22Rv1 (cell line): ENCODE results near the gene STING1.

Experiments
- ZFX ChIP-seq: fragments of 450-650 bp; IDR thresholded peaks from 2 replicates; pipeline ENCODE4 v1.6.1; 2017; ENCODE audit warnings: antibody characterized with exemption, borderline replicate concordance
- TF ChIP-seq, protein P1 (sequence below): fragments of 450-650 bp; IDR thresholded peaks from 2 replicates; pipeline ENCODE4 v1.5.1; 2017; ENCODE audit warnings: mild to moderate bottlenecking

DNA sequence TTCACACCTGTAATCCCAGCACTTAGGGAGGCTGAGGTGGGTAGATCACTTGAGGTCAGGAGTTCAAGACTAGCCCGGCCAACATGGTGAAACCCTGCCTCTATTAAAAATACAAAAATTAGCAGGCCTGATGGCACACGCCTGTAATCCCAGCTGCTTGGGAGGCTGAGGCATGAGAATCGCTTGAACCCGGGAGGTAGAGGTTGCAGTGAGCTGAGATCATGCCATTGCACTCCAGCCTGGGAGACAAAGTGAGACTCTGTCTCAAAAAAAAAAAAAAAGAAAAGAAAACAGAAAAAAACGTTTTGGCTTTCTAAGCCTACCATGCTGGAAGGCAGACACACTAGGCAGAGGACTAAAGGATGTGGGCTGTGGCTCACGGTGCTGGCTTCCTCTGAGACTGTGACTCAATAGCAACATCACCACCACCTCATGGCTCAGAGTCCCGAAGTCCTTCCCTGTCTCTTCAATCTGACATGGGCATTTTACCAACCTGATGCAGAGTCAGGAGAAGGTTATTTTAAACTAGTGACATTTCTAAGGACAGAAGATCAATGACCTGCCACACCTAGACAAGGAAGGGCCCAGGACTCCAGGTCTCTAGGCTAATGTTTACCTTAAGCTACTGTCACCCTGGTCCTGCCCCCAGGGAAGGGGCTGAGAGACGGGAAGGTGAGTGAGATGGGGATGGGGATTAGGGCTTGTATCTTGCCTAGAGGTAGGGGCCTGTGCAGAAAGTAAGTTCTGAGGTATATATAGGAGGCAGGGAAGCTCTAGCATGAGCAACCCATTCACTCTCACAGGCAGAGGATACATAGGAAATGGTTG is 23.8 kb downstream of the STING1 start:
- TF ChIP-seq, protein P1, sequence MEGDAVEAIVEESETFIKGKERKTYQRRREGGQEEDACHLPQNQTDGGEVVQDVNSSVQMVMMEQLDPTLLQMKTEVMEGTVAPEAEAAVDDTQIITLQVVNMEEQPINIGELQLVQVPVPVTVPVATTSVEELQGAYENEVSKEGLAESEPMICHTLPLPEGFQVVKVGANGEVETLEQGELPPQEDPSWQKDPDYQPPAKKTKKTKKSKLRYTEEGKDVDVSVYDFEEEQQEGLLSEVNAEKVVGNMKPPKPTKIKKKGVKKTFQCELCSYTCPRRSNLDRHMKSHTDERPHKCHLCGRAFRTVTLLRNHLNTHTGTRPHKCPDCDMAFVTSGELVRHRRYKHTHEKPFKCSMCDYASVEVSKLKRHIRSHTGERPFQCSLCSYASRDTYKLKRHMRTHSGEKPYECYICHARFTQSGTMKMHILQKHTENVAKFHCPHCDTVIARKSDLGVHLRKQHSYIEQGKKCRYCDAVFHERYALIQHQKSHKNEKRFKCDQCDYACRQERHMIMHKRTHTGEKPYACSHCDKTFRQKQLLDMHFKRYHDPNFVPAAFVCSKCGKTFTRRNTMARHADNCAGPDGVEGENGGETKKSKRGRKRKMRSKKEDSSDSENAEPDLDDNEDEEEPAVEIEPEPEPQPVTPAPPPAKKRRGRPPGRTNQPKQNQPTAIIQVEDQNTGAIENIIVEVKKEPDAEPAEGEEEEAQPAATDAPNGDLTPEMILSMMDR: no peak
- TF ChIP-seq ZFX: no peak
